ENCODE data around the gene PPP2R5D. TPM values are rescaled to one million over a fixed set of nuclear protein-coding genes. Genes with fewer than 3 reads are reported as not detected.
"Not testable (repeated sequence)": the region's sequence is repeated elsewhere in the genome, so short reads cannot be mapped to it uniquely, and the experiment has no call there.

Gene PPP2R5D
- total RNA-seq, 1 donor from 2014 or later, result 26.8 TPM

DNA sequence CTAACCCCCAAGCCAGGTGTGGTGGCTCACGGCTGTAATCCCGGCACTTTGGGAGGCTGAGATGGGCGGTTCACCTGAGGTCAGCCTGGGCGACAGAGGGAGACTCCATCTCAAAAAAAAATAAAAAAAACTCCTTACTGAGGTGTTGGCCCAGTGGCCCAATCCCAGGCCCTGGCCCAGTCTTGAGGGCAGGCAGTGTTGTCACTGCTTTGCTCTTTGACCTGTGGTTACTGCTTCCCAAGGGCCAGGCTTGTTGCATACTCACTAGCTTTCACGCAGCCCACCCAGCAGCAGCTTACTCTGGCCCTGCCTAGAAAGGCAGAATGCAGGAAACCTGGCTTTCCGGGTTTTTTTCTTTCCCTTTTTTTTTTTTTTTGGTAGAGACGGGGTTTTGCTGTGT lies 41.9 kb upstream of the PPP2R5D start:
- ATAC-seq (ENCODE audit: low read depth) (no peak), DNase-seq (no peak)
- Mint-ChIP-seq H3K36me3 (ENCODE audit: low read depth) (peaks cover 80% of the 10 kb centered on the region), H3K9me3 (no peaks in the 10 kb centered on the region), H3K27me3 (no peaks in the 10 kb centered on the region), H3K4me1 (peaks cover 3% of the 10 kb centered on the region), H3K4me3 (no peak overlapping the region), H3K27ac (no peak overlapping the region)
- TF ChIP-seq CTCF (IDR thresholded peaks at IDR 0.05), result no peak
- ChIA-PET POLR2A (interaction anchor here (2.0 kb wide), 1 partner anchor 12 kb away, joined by 19 read pairs; the partner anchor contains the start of gene CNPY3), CTCF (no interaction called here)
- intact Hi-C loops (cut with micrococcal nuclease), result no loop called here

GRCh38 chr6:42947950-42948349 lies 36.4 kb upstream of the PPP2R5D start:
- CTCF ChIA-PET, result no interaction called here
- no peaks in the 10 kb centered on the region for H3K27me3 Mint-ChIP-seq

DNA sequence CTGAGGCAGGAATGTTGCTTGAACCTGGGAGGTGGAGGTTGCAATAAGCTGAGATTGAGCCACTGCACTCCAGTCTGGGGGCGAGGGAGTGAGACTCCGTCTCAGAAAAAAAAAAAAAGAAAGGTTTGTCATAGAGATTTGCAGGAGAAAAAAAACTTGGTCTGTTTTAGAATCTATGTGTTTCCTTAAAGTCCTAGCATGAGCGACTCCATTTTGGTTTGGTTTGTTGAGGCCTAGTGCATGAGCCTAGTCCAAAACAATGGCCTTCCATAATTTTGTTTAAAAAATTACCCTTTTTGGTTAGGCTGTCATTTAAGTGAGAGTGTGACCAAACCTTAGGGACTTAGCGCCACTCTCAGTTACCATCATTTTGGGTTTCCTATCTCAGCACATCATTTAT lies 32.0 kb upstream of the PPP2R5D start:
- DNase-seq, result no peak
- ATAC-seq (ENCODE audit: low read depth), result no peak
- Mint-ChIP-seq H3K9me3 (no peaks in the 10 kb centered on the region), H3K27ac (no peak overlapping the region), H3K27me3 (no peaks in the 10 kb centered on the region), H3K4me1 (peaks cover 2% of the 10 kb centered on the region), H3K4me3 (no peak overlapping the region), H3K36me3 (ENCODE audit: low read depth) (peaks cover 20% of the 10 kb centered on the region)
- intact Hi-C loops (cut with micrococcal nuclease), result no loop called here
- CTCF ChIA-PET, result interaction anchor here (0.9 kb wide), 1 partner anchor 8 kb away, joined by 3 read pairs; the partner anchor contains the start of gene GNMT
- TF ChIP-seq CTCF (IDR thresholded peaks at IDR 0.05), result no peak
- POLR2A ChIA-PET, result interaction anchor here (0.7 kb wide), 1 partner anchor 23 kb away, joined by 6 read pairs; the partner anchor contains the start of gene CNPY3

More at GRCh38 chr6:42947950-42948349, 36.4 kb upstream of the PPP2R5D start:
- ATAC-seq (ENCODE audit: low read depth) (no peak), DNase-seq (no peak)
- no peak overlapping the region for H3K27ac Mint-ChIP-seq
- H3K4me3 Mint-ChIP-seq, result no peak overlapping the region
- intact Hi-C loops (cut with micrococcal nuclease), result no loop called here
- POLR2A ChIA-PET, result interaction anchor here (0.7 to 1.3 kb wide), 2 partner anchors 18 to 228 kb away, joined by 3 to 7 read pairs; partner anchors contain the start of gene CNPY3
- H3K4me1 Mint-ChIP-seq, result peaks cover 2% of the 10 kb centered on the region
- H3K36me3 Mint-ChIP-seq (ENCODE audit: low read depth), result peaks cover 50% of the 10 kb centered on the region
- TF ChIP-seq CTCF (IDR thresholded peaks at IDR 0.05), result no peak
- no peaks in the 10 kb centered on the region for H3K9me3 Mint-ChIP-seq

GRCh38 chr6:42954405-42954804 lies 30.0 kb upstream of the PPP2R5D start:
- CTCF ChIA-PET; H3K4me1 Mint-ChIP-seq; DNase-seq; H3K9me3 Mint-ChIP-seq; ATAC-seq (ENCODE audit: low read depth); H3K27ac Mint-ChIP-seq; H3K4me3 Mint-ChIP-seq; intact Hi-C loops (cut with micrococcal nuclease); H3K36me3 Mint-ChIP-seq (ENCODE audit: low read depth); H3K27me3 Mint-ChIP-seq; POLR2A ChIA-PET: not testable (repeated sequence)

- Mint-ChIP-seq H3K4me3 (no peak overlapping the region), H3K27me3 (no peaks in the 10 kb centered on the region), H3K4me1 (peaks cover 14% of the 10 kb centered on the region), H3K36me3 (ENCODE audit: low read depth) (peaks cover 6% of the 10 kb centered on the region), H3K9me3 (no peaks in the 10 kb centered on the region), H3K27ac (no peak overlapping the region)
- intact Hi-C loops (cut with micrococcal nuclease), result no loop called here
- no peak for ATAC-seq (ENCODE audit: low read depth)
- ChIA-PET POLR2A (no interaction called here), CTCF (no interaction called here)
- no peak for TF ChIP-seq CTCF (IDR thresholded peaks at IDR 0.05)
- no peak for DNase-seq
These were observed 26.2 kb upstream of the PPP2R5D start for GRCh38 chr6:42958125-42958524.

DNA sequence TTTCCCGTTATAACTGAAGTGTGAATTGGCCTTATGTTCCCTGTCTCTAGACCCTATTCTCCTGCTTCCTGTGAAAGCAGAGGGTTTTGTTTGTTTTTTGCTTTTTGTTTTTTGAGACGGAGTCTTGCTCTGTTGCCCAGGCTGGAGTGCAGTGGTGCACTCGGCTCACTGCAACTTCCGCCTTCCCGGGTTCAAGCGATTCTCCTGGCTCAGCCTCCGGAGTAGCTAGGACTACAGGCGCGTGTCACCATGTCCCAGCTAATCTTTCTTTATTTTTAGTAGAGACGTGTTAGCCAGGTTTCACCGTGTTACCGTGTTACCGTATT lies 24.5 kb upstream of the PPP2R5D start:
- no peak for ATAC-seq (ENCODE audit: low read depth)
- ChIA-PET CTCF (interaction anchor here (1.1 kb wide), 1 partner anchor 8 kb away, joined by 3 read pairs; no protein-coding TSS in a partner anchor), POLR2A (interaction anchor here (0.9 to 2.8 kb wide), 2 partner anchors 19 to 30 kb away, joined by 3 to 18 read pairs; partner anchors contain the start of genes CNPY3 and PEX6)
- Mint-ChIP-seq H3K9me3 (no peaks in the 10 kb centered on the region), H3K4me3 (peak overlapping the region; percentile 70), H3K27ac (peak overlapping the region; percentile 7), H3K4me1 (peaks cover 14% of the 10 kb centered on the region), H3K27me3 (no peaks in the 10 kb centered on the region), H3K36me3 (ENCODE audit: low read depth) (peaks cover 13% of the 10 kb centered on the region)
- no peak for TF ChIP-seq CTCF (IDR thresholded peaks at IDR 0.05)
- intact Hi-C loops (cut with micrococcal nuclease), result loop anchor here (2.0 kb wide), 3 partner anchors 19 to 183 kb away; partner anchors contain the start of gene PEX6
- DNase-seq, result no peak

All from activated B cell treated with CpG ODN at 0.5 μM for 24 hours (primary cell).